ENCODE results near the gene RBBP7.

GRCh38 chrX:16883487-16883804 lies 13.3 kb upstream of the RBBP7 start:
- TF ChIP-seq FOXM1 (IDR thresholded peaks at IDR 0.05; ENCODE audit: borderline replicate concordance) (no peak), ELF4 (IDR thresholded peaks at IDR 0.05) (no peak), HDGF (IDR thresholded peaks at IDR 0.05; ENCODE audit: borderline replicate concordance) (no peak), FOXA1 (IDR thresholded peaks at IDR 0.05) (no peak), SUZ12 (IDR thresholded peaks at IDR 0.05) (no peak)
- TF ChIP-seq, protein P1, sequence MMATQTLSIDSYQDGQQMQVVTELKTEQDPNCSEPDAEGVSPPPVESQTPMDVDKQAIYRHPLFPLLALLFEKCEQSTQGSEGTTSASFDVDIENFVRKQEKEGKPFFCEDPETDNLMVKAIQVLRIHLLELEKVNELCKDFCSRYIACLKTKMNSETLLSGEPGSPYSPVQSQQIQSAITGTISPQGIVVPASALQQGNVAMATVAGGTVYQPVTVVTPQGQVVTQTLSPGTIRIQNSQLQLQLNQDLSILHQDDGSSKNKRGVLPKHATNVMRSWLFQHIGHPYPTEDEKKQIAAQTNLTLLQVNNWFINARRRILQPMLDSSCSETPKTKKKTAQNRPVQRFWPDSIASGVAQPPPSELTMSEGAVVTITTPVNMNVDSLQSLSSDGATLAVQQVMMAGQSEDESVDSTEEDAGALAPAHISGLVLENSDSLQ (IDR thresholded peaks at IDR 0.05), result no peak
